Cardiac fibroblast (primary cell): Measurements from ENCODE around the gene SKAP1.
A peak's percentile ranks its signal among the peaks of the same experiment; 100 is the strongest.
"Not testable (repeated sequence)": the region's sequence is repeated elsewhere in the genome, so short reads cannot be mapped to it uniquely, and the experiment has no call there.

Source experiments
- DNase-seq, 2 donors: peaks; one replicate each; pipeline versions ENCODE4 v3.0.0 to v3.0.0-alpha.2; 2010; ENCODE audit warnings: low read depth in 2 of 2
- H3K4me3 ChIP-seq, 2 donors: replicated peaks in 1 of 2; 1 replicate in 1 of 2; 2 replicates in 1 of 2; pipeline ENCODE4 v1.5.1; 2011; ENCODE audit warnings: low read depth in 2 of 2, low read length in 2 of 2, mild to moderate bottlenecking in 2 of 2, moderate library complexity in 1 of 2
- TF ChIP-seq, protein P1 (sequence below): IDR thresholded peaks from one replicate; pipeline ENCODE4 v1.5.1; 2011; ENCODE audit warnings: low read depth, mild to moderate bottlenecking, low read length, inconsistent platforms

Gene SKAP1

DNA sequence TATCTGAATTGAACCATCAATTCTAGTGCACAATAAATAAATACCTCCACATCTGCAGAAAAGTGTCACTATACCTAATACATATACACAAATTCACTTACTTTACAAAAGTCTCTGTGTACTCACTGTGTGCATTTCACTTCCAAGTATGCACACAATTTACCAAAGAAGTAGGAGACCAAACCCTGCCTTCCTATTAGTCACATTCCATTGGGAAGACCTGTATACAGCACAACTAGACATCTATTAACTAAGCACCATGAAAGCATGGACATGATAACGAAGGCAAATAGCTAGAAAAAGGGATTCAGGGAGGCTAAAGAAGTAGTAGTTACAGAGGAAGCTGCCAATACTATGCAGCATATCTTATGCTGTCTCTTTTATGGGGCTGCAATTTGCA is 183.0 kb downstream of the SKAP1 start:
- TF ChIP-seq, protein P1, sequence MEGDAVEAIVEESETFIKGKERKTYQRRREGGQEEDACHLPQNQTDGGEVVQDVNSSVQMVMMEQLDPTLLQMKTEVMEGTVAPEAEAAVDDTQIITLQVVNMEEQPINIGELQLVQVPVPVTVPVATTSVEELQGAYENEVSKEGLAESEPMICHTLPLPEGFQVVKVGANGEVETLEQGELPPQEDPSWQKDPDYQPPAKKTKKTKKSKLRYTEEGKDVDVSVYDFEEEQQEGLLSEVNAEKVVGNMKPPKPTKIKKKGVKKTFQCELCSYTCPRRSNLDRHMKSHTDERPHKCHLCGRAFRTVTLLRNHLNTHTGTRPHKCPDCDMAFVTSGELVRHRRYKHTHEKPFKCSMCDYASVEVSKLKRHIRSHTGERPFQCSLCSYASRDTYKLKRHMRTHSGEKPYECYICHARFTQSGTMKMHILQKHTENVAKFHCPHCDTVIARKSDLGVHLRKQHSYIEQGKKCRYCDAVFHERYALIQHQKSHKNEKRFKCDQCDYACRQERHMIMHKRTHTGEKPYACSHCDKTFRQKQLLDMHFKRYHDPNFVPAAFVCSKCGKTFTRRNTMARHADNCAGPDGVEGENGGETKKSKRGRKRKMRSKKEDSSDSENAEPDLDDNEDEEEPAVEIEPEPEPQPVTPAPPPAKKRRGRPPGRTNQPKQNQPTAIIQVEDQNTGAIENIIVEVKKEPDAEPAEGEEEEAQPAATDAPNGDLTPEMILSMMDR = no peak
- H3K4me3 ChIP-seq = no peak overlapping the region
- no peak for DNase-seq

DNA sequence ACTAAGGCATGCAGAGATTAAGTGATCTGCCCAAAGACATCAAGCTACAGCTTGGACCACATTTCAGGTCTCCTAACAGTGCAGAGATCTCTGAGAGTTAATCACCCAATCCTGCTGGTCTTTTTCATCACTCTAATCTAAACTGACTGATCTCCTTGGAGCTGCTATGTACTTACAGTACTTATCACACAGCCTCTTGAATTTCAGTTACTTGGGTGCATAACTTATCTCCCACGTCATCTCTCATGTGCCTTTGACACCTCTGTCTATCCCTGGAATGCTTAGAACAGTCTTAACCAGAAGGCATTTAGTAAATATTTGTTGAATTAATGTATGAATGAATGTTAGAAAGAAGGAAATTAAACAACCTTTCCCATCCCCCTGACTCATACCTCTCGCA is 183.4 kb downstream of the SKAP1 start:
- H3K4me3 ChIP-seq = no peak overlapping the region
- DNase-seq = peak; percentile 12 to 18
- TF ChIP-seq, protein P1 = no peak

DNA sequence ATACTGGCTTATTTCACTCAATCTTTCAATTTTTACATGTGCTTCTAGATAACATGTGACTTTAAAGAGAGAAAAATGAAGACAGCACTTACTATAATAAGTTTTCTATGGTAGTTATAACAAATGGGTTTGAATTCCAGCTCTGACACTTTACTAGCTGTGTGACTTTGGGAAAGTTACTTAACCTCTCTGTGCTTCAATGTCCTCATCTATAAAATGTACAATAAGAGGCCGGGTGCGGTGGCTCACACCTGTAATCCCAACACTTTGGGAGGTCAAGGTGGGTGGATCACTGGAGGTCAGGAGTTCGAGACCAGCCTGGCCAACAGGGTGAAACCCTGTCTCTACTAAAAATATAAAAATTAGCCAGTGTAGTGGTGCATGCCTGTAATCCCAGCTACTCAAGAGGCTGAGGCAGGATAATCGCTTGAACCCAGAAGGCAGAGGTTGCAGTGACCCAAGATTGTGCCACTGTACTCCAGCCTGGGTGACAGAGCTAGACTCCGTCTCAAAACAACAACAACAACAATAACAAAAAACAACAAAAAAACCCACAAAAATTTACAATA is 184.5 kb downstream of the SKAP1 start:
- DNase-seq, H3K4me3 ChIP-seq: not testable (repeated sequence)

DNA sequence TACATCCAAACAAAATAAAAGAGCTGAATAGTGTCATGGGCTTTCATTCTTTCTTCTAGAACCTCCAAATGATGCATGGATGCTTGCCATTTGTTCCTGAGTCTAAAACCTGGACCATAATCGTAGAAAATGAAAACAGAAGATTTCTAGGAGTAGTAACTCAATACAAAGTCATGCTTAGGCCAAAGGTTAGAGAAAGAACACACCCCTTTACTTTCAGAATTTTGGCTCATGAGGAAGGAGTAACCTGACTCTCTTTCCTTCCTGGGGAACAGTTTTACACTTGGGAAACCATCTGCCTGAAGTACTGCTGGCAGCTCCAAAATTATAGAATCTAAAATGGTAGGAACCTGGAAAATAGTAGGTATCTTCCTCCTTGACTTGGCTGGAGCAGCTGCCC is 185.2 kb downstream of the SKAP1 start:
- TF ChIP-seq, protein P1 = no peak
- peak; percentile 14 to 29 for DNase-seq
- H3K4me3 ChIP-seq = no peak overlapping the region

DNA sequence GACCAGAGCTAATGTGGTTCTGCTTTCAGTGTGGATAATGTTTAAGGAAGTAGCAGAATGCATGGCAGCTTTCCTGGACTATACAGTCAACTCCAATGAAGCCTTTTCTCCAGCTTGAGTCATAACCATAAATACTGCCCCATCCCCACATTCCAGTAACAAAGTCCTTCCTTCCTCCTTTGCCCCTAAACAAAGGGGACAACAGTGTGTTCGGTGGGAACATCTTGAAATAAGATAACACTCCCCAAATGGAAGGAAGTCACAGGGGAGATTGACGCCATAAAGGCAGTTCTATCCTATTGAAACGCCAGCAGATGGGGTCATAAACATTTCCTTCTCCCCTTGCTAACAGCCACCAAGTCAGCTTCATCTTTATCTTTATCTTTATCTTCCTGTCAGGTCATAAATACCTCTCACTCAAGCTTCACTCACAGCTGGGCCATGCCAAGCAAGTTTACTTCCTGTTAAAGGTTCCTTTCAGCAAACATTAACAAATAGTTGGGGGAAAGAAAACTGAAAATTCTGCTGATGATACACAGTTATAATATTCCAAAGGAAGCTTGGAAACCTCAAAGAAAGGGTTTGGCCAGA is 185.8 kb downstream of the SKAP1 start:
- TF ChIP-seq, protein P1 = no peak
- no peak overlapping the region for H3K4me3 ChIP-seq
- DNase-seq = peak; percentile 54 to 59

DNA sequence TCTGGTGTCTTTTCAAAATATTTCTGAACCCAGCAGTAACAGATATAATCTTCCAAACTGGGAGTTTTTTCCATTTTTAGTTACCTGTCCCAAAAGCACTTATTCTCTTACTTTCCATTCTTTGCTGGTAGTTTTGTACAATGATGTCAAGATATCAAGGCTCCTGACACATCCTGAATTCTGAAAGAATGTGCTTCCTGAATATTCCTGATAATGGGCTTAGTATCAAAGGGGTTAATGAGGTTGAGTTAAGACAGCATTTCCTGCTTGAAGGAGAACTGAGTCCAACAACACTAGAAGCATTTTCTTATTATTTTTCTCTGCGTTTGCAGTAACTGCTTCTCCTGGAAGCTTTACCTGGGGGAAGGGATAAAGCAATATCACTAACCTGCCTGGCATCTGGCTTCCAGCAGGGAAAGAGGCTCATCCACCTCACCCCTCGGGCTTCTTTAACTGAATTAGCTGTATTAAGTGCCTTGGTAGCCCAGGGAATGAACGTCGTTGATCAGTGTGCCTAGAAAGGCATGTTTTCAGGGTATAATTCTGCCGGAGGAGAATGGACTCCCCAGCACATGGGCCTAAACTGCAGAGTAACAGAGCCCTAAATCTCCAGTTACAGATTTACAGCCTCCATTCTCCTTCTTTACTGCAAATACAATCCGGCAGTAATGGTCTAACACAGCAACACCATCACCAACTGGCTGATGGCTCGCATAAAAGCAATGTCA is 188.1 kb downstream of the SKAP1 start:
- no peak for DNase-seq

DNA sequence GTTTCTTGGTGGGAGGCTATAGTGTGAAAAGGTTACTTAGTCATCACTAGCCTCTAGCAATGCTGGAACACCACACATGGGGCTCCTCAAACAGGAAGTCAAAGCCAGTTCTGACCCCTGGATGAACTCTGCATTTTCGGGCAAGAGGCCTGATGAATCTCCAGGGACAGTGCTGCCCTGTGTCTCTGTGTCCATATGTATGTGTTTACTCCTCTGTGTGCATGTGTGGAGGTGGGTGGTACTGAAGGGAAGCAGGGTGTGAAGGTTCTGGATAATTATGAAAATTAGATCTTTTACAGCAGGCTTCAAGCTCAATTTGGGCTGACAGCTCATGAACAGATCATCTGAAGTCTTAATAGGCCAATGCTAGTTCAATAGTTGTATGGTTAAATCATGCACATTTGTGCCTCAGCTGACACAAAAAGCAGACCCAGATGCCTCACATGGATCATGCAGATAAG is 188.9 kb downstream of the SKAP1 start:
- DNase-seq = peak; percentile 83 to 89
- H3K4me3 ChIP-seq = no peak overlapping the region
- TF ChIP-seq, protein P1 = no peak

More for the DNA sequence above, 188.1 kb downstream of the SKAP1 start:
- TF ChIP-seq, protein P1 = no peak
- no peak overlapping the region for H3K4me3 ChIP-seq
